Endothelial cell of hepatic sinusoid (primary cell): ENCODE results near the gene CCDC87.
"Not testable (repeated sequence)": the region's sequence is repeated elsewhere in the genome, so short reads cannot be mapped to it uniquely, and the experiment has no call there.

Experiments
- in situ Hi-C: cut with HindIII; loops from 2 replicates; pipeline ENCODE4 v1.10.0; 2017; ENCODE audit warnings: low sequenced_read_pairs

The CCDC87 gene

DNA sequence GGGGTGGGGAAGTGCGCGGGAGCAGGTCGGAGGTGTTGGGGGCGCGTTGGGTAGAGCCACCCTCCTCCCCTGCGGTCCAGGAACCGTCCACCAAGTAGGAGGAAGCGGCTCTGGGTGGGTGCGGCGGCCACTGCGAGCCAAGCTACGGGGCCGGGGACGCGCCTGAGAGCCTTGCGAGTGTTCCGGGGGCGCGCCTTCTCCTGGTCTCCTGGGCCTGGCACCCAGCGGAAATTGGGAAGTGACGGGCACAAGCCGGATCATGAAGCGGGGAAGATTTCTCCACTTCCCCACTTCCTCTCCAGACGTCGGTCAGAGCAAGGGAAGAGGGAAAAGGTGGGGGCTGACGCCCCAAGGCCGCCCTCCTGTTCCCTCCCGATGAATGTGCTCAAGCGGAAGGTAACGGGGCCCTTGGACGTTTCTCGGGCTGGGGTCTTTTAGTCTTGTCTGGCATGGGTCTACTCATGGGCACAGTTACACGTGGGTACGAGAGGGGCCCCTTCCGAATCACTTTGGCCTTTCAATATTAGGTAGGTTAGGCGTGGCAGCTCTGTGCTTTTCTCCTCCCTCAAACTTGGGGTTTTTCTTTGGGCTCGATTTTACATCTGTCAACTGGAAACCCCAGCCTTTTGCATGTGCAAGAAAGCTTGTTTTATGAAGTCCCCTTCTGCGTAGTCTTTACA lies 24.4 kb upstream of the CCDC87 start:
- in situ Hi-C loops: no loop called here

DNA sequence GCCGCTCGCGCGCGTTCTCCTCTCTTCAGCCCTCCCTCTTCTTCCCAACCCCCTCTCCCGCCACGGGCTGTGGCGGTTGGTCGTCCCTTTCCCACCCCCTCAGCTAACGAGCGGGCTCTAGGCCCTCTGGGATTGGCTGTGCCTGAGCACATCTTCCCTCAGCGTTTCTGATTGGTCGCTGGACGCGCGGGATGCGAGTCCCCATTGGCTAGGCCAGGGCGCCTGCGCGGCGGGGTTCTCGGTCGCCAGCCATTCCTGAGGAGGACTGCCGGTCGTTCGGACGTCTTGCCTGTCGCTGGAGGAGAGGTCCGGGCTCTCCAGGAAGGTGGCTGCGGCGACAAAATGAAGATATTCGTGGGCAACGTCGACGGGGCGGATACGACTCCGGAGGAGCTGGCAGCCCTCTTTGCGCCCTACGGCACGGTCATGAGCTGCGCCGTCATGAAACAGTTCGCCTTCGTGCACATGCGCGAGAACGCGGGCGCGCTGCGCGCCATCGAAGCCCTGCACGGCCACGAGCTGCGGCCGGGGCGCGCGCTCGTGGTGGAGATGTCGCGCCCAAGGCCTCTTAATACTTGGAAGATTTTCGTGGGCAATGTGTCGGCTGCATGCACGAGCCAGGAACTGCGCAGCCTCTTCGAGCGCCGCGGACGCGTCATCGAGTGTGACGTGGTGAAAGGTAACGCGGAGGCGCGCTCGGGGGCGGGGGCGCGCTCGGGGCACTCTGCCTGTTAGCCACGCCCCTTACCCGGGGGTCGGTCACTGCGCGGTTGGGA lies 23.7 kb upstream of the CCDC87 start, which contains the start of gene RBM14:
Gene RBM14 (plus strand): TSS at position 252 of the 776 bp plus-strand sequence. CDS start 91 bp downstream, at position 343.
- in situ Hi-C loops: no loop called here

DNA sequence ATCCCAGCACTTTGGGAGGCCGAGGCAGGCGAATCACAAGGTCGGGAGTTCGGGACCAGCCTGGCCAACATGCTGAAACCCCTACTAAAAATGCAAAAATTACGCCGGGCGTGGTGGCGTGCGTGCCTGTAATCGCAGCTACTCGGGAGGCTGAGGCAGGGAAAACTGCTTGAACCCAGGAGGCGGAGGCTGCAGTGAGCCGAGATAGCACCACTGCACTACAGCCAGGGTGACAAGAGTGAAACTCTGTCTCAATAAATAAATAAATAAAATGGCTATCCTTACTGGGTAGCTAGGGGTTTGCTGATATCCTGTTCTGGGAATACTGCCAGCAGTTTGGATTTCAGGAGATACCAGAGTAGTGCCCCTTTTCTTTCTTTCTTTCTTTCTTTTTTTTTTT lies 21.2 kb upstream of the CCDC87 start:
- in situ Hi-C loops: no loop called here

- in situ Hi-C loops: no loop called here
These were observed 19.6 kb upstream of the CCDC87 start for GRCh38 chr11:66612458-66612857.

DNA sequence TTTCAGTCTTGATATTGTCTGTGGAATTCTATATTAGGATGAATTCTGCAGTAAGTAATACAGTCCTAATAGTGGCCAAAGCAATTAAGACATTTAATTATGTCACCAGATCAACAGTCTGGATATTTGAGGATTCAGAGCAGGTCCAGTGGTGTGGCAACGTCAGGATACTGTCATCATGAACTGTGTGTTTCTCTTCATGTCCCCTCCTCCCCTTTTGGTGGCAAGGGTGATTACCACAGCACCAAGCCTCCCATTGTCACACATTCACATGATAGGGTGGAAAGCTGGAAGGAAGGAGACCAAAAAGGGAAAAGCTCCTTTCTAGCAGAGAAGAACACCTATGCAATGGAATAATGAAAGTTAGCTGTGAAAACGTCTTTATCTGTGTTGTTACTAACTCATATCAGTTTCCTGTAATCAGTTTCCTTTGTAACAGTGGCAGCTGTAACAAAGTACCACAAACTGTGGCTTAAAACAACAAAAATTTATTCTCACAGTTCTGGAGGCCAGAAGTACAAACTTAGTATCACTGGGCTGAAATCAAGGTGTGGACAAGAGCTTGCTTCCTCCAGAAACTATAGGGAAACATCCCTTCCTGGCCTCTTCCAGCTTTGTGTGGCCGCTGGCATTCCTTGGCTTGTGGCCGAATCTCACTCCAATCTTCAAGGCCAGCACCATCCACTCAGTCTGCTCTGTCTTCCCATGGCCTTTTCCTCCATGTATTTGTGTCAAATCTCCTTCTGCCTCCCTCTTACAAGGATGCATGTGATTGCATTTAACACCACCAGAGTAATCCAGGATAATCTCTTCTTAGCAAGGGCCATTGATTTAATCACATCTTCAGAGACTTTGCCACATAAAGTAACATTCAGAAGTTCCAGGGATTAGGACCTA lies 17.1 kb upstream of the CCDC87 start:
- in situ Hi-C loops: no loop called here

DNA sequence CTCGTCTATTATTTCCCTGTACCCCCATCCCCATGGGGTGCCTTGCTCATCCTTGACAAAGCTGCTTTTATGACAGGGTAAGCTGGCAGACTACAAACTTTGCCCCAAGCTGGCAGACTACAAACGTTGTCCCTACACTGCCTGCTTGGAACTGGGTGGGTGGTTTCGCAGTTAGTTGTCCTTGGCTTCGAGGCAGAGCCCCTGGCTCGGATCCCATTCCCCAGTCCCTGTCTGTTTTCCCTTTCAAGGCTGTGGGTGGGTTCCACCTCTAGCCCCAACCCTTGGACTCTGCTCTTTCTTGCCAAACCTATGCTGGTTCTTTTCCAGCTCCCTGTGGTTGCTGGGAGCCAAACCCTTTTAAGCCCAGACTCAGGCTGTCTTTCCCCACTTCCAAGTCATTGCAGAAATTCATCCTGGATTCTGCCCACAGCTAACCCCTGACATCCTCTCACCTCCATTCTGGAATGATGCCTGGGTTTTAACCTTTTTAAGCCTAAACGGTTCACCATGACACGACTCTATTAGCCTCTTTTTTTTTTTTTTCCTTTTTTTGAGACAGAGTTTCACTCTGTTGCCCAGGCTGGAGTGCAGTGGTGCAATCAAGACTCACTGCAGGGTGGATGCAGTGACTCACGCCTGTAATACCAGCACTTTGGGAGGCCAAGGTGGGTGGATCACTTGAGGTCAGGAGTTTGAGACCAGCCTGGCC lies 14.4 kb upstream of the CCDC87 start:
- in situ Hi-C loops: no loop called here

DNA sequence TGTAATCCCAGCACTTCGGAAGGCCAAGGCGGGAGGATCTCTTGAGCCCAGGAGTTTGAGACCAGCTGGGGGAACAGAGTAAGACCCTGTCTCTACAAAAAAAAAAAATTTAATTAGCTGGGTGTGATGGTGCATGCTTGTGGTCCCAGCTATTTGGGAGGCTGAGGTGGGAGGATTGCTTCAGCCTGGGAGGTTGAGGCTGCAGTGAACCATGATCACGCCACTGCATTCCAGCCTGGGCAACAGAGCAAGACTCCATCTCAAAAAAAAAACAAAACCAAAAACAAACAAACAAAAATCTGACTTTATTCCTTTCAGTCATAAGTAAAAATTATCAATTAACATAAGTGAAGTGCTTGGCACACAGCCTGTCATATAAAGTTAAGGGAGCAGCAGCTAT lies 13.7 kb upstream of the CCDC87 start:
- in situ Hi-C loops: not testable (repeated sequence)

DNA sequence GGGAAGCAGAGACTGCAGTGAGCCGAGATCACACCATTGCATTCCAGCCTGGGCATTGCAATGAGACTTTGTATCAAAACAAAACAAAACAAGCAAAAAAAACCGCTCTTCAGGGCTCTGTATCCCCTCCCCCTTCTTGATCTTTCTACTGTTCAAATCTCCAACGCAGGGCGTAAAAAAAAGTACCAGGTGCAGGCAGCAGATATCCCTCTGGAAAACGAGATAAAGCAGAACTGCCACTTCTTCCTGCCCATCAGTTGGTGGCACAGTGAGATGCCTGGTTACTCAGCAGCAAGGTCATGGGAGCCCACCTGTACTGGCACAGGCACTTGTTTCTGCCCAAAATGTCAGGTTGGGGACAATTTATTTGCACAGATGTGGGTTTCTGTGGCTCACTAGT lies 11.3 kb upstream of the CCDC87 start:
- in situ Hi-C loops: loop anchor here (5.0 kb wide), 1 partner anchor 47 kb away; no protein-coding TSS in a partner anchor

- in situ Hi-C loops: loop anchor here (5.0 kb wide), 1 partner anchor 46 kb away; no protein-coding TSS in a partner anchor
These were observed 10.2 kb upstream of the CCDC87 start for GRCh38 chr11:66603072-66603471.

DNA sequence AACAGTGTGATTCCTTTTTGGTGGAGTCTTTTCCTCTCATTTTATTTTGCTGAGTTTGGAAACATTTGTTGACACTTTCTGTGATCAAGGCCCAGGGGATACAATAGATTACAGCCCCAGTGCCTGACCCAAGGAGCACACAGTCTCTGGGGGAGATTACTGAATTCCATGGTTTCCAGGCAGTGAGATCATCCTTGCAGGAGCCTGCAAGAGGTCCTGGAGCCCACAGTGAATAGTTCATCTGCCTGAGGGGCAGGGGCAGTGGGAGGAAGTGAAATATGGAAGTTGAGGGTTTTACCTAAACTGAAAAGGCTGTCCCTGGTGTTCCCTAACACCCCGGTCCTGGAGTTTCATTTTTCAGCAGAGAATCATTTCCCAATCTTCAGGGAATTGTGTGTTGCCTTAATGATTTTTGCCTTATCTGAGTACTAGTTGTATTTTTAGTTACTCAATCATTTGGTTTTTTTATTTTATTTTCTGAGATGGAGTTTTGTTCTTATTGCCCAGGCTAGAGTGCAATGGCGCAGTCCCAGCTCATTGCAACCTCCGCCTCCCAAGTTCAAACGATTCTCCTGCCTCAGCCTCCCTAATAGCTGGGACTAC lies 7.9 kb upstream of the CCDC87 start:
- in situ Hi-C loops: loop anchor here (5.0 kb wide), 1 partner anchor 43 kb away; no protein-coding TSS in a partner anchor

GRCh38 chr11:66600219-66600618 lies 7.4 kb upstream of the CCDC87 start:
- in situ Hi-C loops: loop anchor here (5.0 kb wide), 1 partner anchor 43 kb away; no protein-coding TSS in a partner anchor

GRCh38 chr11:66598993-66599392 lies 6.1 kb upstream of the CCDC87 start:
- in situ Hi-C loops: no loop called here

DNA sequence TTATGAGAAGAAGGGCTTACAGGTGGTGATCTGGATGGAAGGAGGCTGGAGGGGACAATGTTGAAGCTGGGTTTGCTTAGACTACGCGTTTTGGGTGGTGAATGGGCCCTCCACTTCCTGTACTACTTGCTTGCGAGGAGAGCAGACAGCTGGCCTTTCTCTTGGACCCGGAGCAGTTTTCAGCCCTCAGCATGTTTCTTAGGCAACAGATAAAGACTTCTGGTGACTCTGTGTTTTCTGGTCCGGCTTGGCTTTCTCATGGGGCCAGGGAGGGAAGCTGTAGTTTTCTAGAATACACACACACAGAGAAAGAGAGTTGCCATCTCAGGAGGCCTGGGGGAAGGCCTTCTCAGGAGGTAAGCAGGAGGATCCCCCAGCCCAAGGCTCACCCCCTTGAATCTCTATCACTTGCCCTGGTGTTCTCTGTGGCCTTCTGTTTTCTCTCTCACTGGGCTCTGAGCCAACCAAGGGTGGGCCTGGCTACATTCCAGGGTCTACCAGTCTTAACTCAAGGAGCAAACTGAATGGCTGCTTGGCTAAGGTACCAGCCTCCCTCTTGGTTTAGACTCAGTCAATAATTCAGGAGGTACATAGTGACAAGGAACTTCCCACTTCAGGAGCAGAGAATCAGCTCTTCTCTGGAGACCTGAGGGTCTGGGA lies 2.5 kb upstream of the CCDC87 start:
- in situ Hi-C loops: no loop called here

DNA sequence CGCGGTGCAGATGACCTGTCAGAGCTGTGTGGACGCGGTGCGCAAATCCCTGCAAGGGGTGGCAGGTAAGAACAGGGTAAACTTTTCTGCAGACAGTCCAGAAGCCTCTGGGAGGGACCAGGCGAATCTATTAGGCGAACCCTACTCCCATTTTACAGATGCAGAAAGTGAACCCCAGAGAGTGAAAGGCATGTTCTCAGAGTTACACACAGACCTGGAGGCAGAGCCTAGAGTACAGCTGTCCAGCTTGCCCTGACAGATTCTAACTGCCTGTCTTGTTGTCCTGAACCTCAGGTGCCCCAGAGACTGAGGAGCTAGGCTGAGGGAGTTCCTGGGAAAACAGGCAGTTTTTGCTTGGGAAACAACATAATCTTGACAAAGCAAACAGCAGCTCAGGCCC lies 787 bp upstream of the CCDC87 start:
- in situ Hi-C loops: no loop called here

DNA sequence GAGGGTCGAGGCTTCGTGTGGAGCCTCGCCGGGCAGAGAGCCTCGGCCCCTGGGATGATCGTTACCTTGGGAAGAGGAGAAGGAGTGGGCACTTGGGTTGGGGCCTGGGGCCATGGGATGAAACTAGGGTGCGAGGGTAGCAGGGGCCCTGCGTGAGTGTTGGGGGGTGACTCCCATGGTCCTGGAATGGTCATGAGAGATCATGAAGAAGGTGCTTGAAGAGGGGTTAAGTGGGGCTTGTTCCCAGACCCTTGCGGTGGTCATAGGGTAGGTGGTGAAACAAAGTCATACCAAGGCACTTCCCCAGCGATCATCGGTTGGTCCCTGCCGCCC lies 406 bp upstream of the CCDC87 start:
- in situ Hi-C loops: no loop called here

DNA sequence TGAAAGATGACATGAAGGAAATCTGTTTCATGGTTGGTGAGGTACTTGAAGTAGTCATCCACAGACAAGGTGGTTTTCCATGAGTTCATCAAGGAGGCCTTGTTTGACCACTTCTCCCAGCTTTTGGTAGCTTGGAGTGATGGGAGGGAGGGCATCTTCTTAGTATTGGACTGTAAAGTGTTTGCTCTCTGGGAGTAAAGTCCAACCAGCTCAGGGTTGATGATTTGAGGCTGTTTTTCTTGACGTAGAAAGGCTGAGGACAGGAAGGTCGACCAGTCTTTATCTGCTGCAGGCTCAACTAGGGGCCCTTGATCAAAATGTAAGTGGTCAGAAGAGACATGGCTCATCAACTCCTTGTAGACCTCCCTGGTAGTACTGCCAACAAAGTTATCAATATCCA lies 1.7 kb downstream of the CCDC87 start:
- in situ Hi-C loops: no loop called here

DNA sequence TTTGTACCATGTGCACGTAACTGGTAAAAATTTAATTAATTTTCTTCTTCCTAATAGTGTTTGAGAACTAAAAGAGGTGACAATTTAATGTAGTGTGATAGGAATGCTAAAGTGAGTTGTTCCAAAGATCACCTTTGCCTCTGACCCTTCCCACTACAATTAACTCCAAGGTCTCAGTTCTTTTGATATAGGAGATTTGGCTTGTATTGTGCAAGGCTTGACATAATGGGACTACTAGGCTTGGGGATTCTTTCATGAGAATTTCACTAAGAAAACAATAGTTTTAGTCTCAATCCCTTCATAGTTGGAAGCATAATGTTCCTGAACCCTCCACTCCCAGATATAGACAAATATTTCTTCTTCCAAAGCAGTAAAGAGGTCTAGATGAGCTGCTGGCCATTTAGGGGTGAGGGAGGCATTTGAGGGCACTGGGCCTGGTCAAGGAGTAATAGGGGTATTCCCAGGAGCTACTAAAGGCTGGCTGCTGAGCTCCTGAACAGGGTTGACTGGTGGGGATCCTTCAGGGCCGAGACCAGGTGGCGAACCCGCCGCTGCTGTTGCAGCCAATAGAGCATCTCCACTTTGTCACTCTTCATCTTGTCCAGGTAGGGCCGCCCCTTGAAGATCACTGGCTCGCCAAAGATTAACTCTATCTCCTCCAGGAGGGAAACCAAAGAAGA lies 2.7 kb downstream of the CCDC87 start:
- in situ Hi-C loops: no loop called here

DNA sequence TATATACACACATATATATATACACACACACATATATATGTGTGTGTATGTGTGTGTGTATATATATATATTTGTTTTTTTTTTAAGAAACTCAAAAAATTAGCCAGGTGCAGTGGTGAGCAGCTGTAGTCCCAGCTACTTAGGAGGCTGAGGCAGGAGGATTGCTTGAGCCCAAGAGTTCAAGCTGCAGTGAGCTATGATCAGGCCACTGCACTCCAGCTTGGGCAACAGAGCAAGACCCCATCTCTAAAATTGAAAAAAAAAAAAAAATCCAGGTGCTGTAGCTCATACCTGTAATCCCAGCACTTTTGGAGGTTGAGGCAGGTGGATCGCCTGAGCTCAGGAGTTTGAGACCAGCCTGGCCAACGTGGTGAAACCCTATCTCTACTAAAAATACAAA lies 3.5 kb downstream of the CCDC87 start:
- in situ Hi-C loops: not testable (repeated sequence)

- in situ Hi-C loops: no loop called here
These were observed 6.7 kb downstream of the CCDC87 start for GRCh38 chr11:66586136-66586535.
